GM12878 (cell line): ENCODE data around the gene ZNF600. TPM values are rescaled to one million over a fixed set of nuclear protein-coding genes. Genes with fewer than 3 reads are reported as not detected.

Source experiments
- ATAC-seq: fragments of 200-7000 bp; cut with Tn5 transposase; 3 replicates; pipeline ENCODE4 v1.9.1; 2020; ENCODE audit warnings: mild to moderate bottlenecking, moderate library complexity
- BruUV-seq: library from RNA; stranded (reverse); fragments of 400-500 nt; replicated peaks from 2 replicates; lab custom pipeline; 2021; lab: Mats Ljungman, UMichigan
- CTCF ChIA-PET: fragments of 300-600 bp; sonication (Branson Sonifier 250); formaldehyde crosslinking; extraction: SDS; loops from one replicate; lab custom pipeline; 2021; ENCODE audit warnings: inconsistent platforms; lab: Yijun Ruan, JAX
- POLR2A ChIA-PET: fragments of 350-600 bp; formaldehyde crosslinking; extraction: SDS; loops from one replicate; lab custom pipeline; 2021; ENCODE audit warnings: inconsistent platforms; lab: Charles Lee
- RAD21 ChIA-PET: fragments of 300-600 bp; sonication (Branson Sonifier 250); formaldehyde crosslinking; loops from one replicate; lab custom pipeline; 2023; ENCODE audit warnings: antibody characterized with exemption; ENCODE audit not compliant: unreplicated experiment; lab: Charles Lee
- SMC1A ChIA-PET: fragments of 300-600 bp; sonication (Branson Sonifier 250); formaldehyde crosslinking; loops from one replicate; lab custom pipeline; 2023; ENCODE audit not compliant: unreplicated experiment, uncharacterized antibody; lab: Charles Lee
- DNase-seq: peaks from one replicate; pipeline ENCODE4 v3.0.0-alpha.2; 2011; ENCODE audit warnings: low read depth, low spot score
- FAIRE-seq: peaks from 3 replicates; lab custom pipeline; 2011; peaks lifted over from hg19 to GRCh38; lab: Jason Lieb, UNC
- H2AFZ ChIP-seq: 2 replicates; pipeline ENCODE4 v1.6.0; 2011; ENCODE audit warnings: low read depth, low read length, control low read depth; ENCODE audit not compliant: control insufficient read depth
- H3K27ac ChIP-seq: 2 replicates; pipeline ENCODE4 v1.5.1; 2011; ENCODE audit warnings: control low read depth; ENCODE audit not compliant: control insufficient read depth, insufficient read depth
- H3K27me3 ChIP-seq, 2 experiments: replicated peaks in 1 of 2; 2 replicates each; pipeline versions ENCODE4 v1.6.0 to v1.6.1; 2011; ENCODE audit warnings: low read length in 1 of 2; ENCODE audit not compliant: control insufficient read depth in 2 of 2, insufficient read depth in 2 of 2
- H3K36me3 ChIP-seq, 2 experiments: 2 replicates each; pipeline ENCODE4 v1.5.1; 2011; ENCODE audit warnings: low read length in 1 of 2; ENCODE audit not compliant: control insufficient read depth in 2 of 2, insufficient read depth in 2 of 2
- H3K4me1 ChIP-seq: 2 replicates; pipeline ENCODE4 v1.6.1; 2011; ENCODE audit warnings: mild to moderate bottlenecking, low read length, moderate library complexity, mixed read lengths; ENCODE audit not compliant: control insufficient read depth, insufficient read depth
- H3K4me2 ChIP-seq: 2 replicates; pipeline ENCODE4 v1.6.0; 2011; ENCODE audit warnings: control low read depth; ENCODE audit not compliant: control insufficient read depth, insufficient read depth
- H3K4me3 ChIP-seq: fragments of 200-600 bp; sonication (generic); 2 replicates; pipeline ENCODE4 v1.5.1; 2016
- H3K79me2 ChIP-seq: 2 replicates; pipeline ENCODE4 v1.6.0; 2011; ENCODE audit warnings: low read length; ENCODE audit not compliant: control insufficient read depth, insufficient read depth
- H3K9ac ChIP-seq: 2 replicates; pipeline ENCODE4 v1.8.0; 2011; ENCODE audit warnings: low read length, control low read depth, mixed read lengths; ENCODE audit not compliant: control insufficient read depth, insufficient read depth
- H3K9me3 ChIP-seq: replicated peaks from 3 replicates; pipeline ENCODE4 v1.5.1; 2011; ENCODE audit warnings: mild to moderate bottlenecking, low read length; ENCODE audit not compliant: control insufficient read depth, insufficient read depth
- H4K20me1 ChIP-seq: 2 replicates; pipeline ENCODE4 v1.6.0; 2011; ENCODE audit not compliant: control insufficient read depth, insufficient read depth
- EP300 ChIP-seq, 2 experiments: fragments of 150-350 bp in 1 of 2; IDR thresholded peaks; 2 replicates each; pipeline ENCODE4 v1.6.1; 2011 to 2012; ENCODE audit warnings: low read depth in 2 of 2, low read length in 2 of 2, borderline replicate concordance in 1 of 2, improper control_type of control experiment in 1 of 2, inconsistent platforms in 1 of 2; ENCODE audit not compliant: control insufficient read depth in 1 of 2
- EZH2 ChIP-seq: IDR thresholded peaks from 2 replicates; pipeline ENCODE4 v1.6.1; 2012; ENCODE audit warnings: low read depth, mild to moderate bottlenecking, control low read depth, inconsistent platforms, low read length, borderline replicate concordance; ENCODE audit not compliant: control insufficient read depth
- FOXM1 ChIP-seq: IDR thresholded peaks from 2 replicates; pipeline ENCODE4 v1.6.1; 2012; ENCODE audit warnings: low read depth, mild to moderate bottlenecking, inconsistent platforms, low read length, moderate library complexity
- GATAD2B ChIP-seq: fragments of 450-650 bp; conservative IDR thresholded peaks from 2 replicates; pipeline ENCODE4 v1.6.1; 2017; ENCODE audit warnings: low read depth, mild to moderate bottlenecking, moderate library complexity
- HDAC6 ChIP-seq: fragments of 200-600 bp; sonication (generic); IDR thresholded peaks from one replicate; pipeline ENCODE4 v1.8.0; 2017; ENCODE audit warnings: antibody characterized with exemption; ENCODE audit not compliant: unreplicated experiment
- MEF2B ChIP-seq: fragments of 450-650 bp; IDR thresholded peaks from 2 replicates; pipeline ENCODE4 v1.6.1; 2018; ENCODE audit warnings: mild to moderate bottlenecking, moderate library complexity; ENCODE audit not compliant: partially characterized antibody, poor library complexity, severe bottlenecking
- MTA3 ChIP-seq: IDR thresholded peaks from 2 replicates; pipeline ENCODE4 v1.6.1; 2012; ENCODE audit warnings: low read length, inconsistent platforms, borderline replicate concordance
- MYB ChIP-seq: fragments of 150-350 bp; IDR thresholded peaks from 2 replicates; pipeline ENCODE4 v1.6.1; 2014; ENCODE audit warnings: mild to moderate bottlenecking, low read depth, low read length, borderline replicate concordance
- NR2F1 ChIP-seq: fragments of 450-650 bp; conservative IDR thresholded peaks from 2 replicates; pipeline ENCODE4 v1.6.1; 2017; ENCODE audit warnings: mild to moderate bottlenecking
- SUPT20H ChIP-seq: IDR thresholded peaks from 2 replicates; pipeline ENCODE4 v1.6.1; 2011; ENCODE audit warnings: low read depth, mild to moderate bottlenecking, low read length, moderate library complexity, borderline replicate concordance; ENCODE audit not compliant: control insufficient read depth
- TAF1 ChIP-seq: IDR thresholded peaks from 2 replicates; pipeline ENCODE4 v1.6.1; 2011; ENCODE audit warnings: mild to moderate bottlenecking, low read depth, low read length, borderline replicate concordance
- TBL1XR1 ChIP-seq: IDR thresholded peaks from 2 replicates; pipeline ENCODE4 v1.6.1; 2012; ENCODE audit warnings: low read depth, low read length, improper control_type of control experiment
- ZNF207 ChIP-seq: fragments of 450-650 bp; IDR thresholded peaks from 2 replicates; pipeline ENCODE4 v1.6.1; 2014; ENCODE audit warnings: antibody characterized with exemption, mild to moderate bottlenecking, borderline replicate concordance
- WGBS: methylation state at CpG from one replicate; pipeline ENCODE4 v1.1.6; 2016; ENCODE audit warnings: low lambda C conversion rate; ENCODE audit not compliant: insufficient replicate concordance, insufficient coverage; ENCODE audit errors: missing lambda C conversion rate; 5-methylcytosine and 5-hydroxymethylcytosine counted together
- in situ Hi-C: fragments of 300-500 bp; cut with MboI; formaldehyde crosslinking; loops from 9 replicates; pipeline ENCODE4 v1.14.3; 2018; ENCODE audit warnings: mixed read lengths
- intact Hi-C: fragments of 100-400 bp; cut with micrococcal nuclease; formaldehyde crosslinking; loops from one replicate; pipeline ENCODE4 v1.14.2; 2022; ENCODE audit not compliant: unreplicated experiment
- polyA plus RNA-seq, 11 experiments: library from polyadenylated mRNA; depleted of rRNA in 4 of 11; unstranded in 6 of 11; stranded (reverse) in 5 of 11; fragments of >200 nt; fragmentation: Nextera tagmentation in 4 of 11; fragmentation: Illumina TruSeq in 1 of 11; extraction: Ambion mirVana in 4 of 11; extraction: Trizol in 1 of 11; gene quantifications; 1 replicate in 1 of 11; 2 replicates in 10 of 11; pipeline versions ENCODE4 v1.2.1 to v1.2.3, GENCODE V29; 2011 to 2016; ENCODE audit warnings: inconsistent platforms in 2 of 11, missing spikeins in 2 of 11, low read depth in 1 of 11
- total RNA-seq, 4 experiments: library from RNA; depleted of rRNA in 3 of 4; stranded (reverse); fragments of >200 nt in 3 of 4; fragmentation: Illumina TruSeq in 1 of 4; extraction: Trizol in 1 of 4; gene quantifications; 2 replicates each; pipeline versions ENCODE4 v1.2.1 to v1.2.3, GENCODE V29; 2013 to 2021
- TF ChIP-seq, protein P1 (sequence below): fragments of 450-650 bp; formaldehyde crosslinking; IDR thresholded peaks from 2 replicates; pipeline ENCODE4 v1.4.0; 2022; ENCODE audit warnings: mild to moderate bottlenecking, moderate library complexity
- TF ChIP-seq, protein P2 (sequence below): fragments of 450-650 bp; IDR thresholded peaks from 2 replicates; pipeline ENCODE4 v1.6.1; 2017; ENCODE audit warnings: low read depth, mild to moderate bottlenecking, moderate library complexity
- TF ChIP-seq, protein P3 (sequence below): IDR thresholded peaks from 2 replicates; pipeline ENCODE4 v1.6.1; 2012; ENCODE audit warnings: low read depth, low read length, improper control_type of control experiment

The ZNF600 gene
- total and polyA plus RNA-seq, 10 of the 15 experiments (the other 5 are each of a cell fraction or from before 2014, with no cell fraction given) = 9.5 to 25.6 (median 11.9) TPM

DNA sequence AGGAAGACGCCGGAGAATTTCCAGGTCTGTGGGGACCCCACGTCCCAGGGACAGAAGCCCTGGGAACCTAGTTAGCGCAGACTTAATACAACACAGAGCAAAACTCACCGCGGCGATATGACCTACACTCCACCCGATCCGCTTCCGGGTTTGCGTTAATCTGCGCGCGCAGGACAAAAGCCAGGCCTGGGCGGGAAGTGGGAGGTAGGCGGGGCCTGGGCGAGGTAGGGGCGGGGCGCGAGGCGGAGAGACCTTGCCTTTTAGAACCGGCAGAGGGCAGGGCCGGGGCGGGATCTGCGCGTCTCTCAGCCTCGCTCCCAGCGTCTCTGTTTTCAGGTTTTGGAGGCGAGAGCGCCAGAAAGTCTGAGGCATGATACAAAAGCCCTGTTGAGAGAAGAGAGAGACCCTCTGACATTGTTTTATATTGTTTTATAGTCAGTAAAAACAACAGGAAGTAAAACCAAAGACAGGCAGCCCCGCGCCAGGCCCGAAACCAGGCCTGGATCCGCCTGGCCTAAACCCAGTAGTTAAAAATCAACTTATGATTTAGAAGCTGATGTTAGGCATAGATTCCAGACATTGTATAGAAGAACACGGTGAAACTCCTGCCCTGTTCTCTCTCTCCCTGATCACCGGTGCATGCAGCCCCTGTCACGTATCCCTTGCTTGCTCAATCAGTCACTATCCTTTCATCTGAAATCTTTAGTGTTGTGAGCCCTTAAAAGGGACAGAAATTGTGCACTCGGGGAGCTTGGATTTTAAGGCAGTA lies 51.5 kb downstream of the ZNF600 start, which contains the start of gene ZNF611:
TSS of gene ZNF611 (minus strand) at position 152 of the 769 bp plus-strand sequence. CDS start 19,150 bp downstream, outside the sequence.
- in situ Hi-C loops = no loop called here
- Histone ChIP-seq H3K79me2 (peaks cover 4% of the 10 kb centered on the region), H3K9me3 (peaks cover 5% of the 10 kb centered on the region; the same call in 2 of the 3 replicates), H4K20me1 (no peaks in the 10 kb centered on the region), H3K36me3 (no peaks in the 10 kb centered on the region), H3K27me3 (no peaks in the 10 kb centered on the region), H3K4me3 (peak within 1 kb of the TSS; percentile 96), H3K27ac (peak within 1 kb of the TSS; percentile 76), H3K4me2 (peak within 1 kb of the TSS; percentile 76), H2AFZ (peak within 1 kb of the TSS; percentile 90), H3K9ac (peak within 1 kb of the TSS; percentile 88), H3K4me1 (no peaks in the 10 kb centered on the region)
- ATAC-seq (peak; percentile 99), DNase-seq (peak; percentile 69), FAIRE-seq (peak; percentile 97)
- ChIA-PET SMC1A (interaction anchor here (1.0 kb wide), 1 partner anchor 98 kb away, joined by 4 read pairs; no protein-coding TSS in a partner anchor), RAD21 (no interaction called here), POLR2A (no interaction called here), CTCF (interaction anchor here (0.6 kb wide), 1 partner anchor 133 kb away, joined by 3 read pairs; no protein-coding TSS in a partner anchor)
- no TSS peak for BruUV-seq
- 16% methylated on average over 37 of the region's 38 CpGs for WGBS
- intact Hi-C loops = loop anchor here (5.0 kb wide), 1 partner anchor 43 kb away; no protein-coding TSS in a partner anchor
- TF ChIP-seq GATAD2B (0 out of 2 replicates have a peak, but pooled peaks have one; percentile 48), ZNF207 (no peak), SUPT20H (no peak), MEF2B (no peak), MYB (no peak), FOXM1 (no peak), HDAC6 (no peak), TAF1 (peak; percentile 64; the same call in 1 of the 2 replicates), TBL1XR1 (no peak), NR2F1 (peak; percentile 45; the same call in 1 of the 2 replicates), EZH2 (no peak), EP300 (IDR thresholded peaks at IDR 0.05; ENCODE audit: borderline replicate concordance in 1 of 2, control insufficient read depth in 1 of 2, low read depth in 2 of 2, low read length in 2 of 2) (no peak), MTA3 (no peak)
- TF ChIP-seq, protein P1, sequence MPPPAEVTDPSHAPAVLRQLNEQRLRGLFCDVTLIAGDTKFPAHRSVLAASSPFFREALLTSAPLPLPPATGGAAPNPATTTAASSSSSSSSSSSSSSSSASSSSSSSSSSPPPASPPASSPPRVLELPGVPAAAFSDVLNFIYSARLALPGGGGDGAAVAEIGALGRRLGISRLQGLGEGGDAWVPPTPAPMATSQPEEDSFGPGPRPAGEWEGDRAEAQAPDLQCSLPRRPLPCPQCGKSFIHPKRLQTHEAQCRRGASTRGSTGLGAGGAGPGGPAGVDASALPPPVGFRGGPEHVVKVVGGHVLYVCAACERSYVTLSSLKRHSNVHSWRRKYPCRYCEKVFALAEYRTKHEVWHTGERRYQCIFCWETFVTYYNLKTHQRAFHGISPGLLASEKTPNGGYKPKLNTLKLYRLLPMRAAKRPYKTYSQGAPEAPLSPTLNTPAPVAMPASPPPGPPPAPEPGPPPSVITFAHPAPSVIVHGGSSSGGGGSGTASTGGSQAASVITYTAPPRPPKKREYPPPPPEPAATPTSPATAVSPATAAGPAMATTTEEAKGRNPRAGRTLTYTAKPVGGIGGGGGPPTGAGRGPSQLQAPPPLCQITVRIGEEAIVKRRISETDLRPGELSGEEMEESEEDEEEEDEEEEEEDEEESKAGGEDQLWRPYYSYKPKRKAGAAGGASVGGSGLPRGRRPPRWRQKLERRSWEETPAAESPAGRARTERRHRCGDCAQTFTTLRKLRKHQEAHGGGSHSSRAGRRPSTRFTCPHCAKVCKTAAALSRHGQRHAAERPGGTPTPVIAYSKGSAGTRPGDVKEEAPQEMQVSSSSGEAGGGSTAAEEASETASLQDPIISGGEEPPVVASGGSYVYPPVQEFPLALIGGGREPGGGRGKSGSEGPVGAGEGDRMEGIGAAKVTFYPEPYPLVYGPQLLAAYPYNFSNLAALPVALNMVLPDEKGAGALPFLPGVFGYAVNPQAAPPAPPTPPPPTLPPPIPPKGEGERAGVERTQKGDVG (CRISPR knock-in tag) = no peak
- TF ChIP-seq, protein P2, sequence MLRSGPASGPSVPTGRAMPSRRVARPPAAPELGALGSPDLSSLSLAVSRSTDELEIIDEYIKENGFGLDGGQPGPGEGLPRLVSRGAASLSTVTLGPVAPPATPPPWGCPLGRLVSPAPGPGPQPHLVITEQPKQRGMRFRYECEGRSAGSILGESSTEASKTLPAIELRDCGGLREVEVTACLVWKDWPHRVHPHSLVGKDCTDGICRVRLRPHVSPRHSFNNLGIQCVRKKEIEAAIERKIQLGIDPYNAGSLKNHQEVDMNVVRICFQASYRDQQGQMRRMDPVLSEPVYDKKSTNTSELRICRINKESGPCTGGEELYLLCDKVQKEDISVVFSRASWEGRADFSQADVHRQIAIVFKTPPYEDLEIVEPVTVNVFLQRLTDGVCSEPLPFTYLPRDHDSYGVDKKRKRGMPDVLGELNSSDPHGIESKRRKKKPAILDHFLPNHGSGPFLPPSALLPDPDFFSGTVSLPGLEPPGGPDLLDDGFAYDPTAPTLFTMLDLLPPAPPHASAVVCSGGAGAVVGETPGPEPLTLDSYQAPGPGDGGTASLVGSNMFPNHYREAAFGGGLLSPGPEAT = no peak
- TF ChIP-seq, protein P3, sequence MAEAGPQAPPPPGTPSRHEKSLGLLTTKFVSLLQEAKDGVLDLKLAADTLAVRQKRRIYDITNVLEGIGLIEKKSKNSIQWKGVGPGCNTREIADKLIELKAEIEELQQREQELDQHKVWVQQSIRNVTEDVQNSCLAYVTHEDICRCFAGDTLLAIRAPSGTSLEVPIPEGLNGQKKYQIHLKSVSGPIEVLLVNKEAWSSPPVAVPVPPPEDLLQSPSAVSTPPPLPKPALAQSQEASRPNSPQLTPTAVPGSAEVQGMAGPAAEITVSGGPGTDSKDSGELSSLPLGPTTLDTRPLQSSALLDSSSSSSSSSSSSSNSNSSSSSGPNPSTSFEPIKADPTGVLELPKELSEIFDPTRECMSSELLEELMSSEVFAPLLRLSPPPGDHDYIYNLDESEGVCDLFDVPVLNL = no peak
